Measurements from ENCODE around the gene F12.

Gene F12

GRCh38 chr5:177409043-177409801, at the start of gene F12:
TSS of gene F12 (minus strand) at chr5:177409564. CDS start at chr5:177409527, 37 bp downstream.
- in situ Hi-C loops (cut with MboI; ENCODE audit: low pct_unique_long_range_greater_than_20kb, low sequenced_read_pairs), result no loop called here
- no peak for DNase-seq

GRCh38 chr5:177458912-177459350, 49.6 kb upstream of the F12 start:
- no peak for DNase-seq
- in situ Hi-C loops (cut with MboI; ENCODE audit: low pct_unique_long_range_greater_than_20kb, low sequenced_read_pairs), result no loop called here

- in situ Hi-C loops (cut with MboI; ENCODE audit: low pct_unique_long_range_greater_than_20kb, low sequenced_read_pairs), result no loop called here
- no peak for DNase-seq
Measured at GRCh38 chr5:177457852-177458681, 48.7 kb upstream of the F12 start.

- peak; percentile 95 for DNase-seq
- in situ Hi-C loops (cut with MboI; ENCODE audit: low pct_unique_long_range_greater_than_20kb, low sequenced_read_pairs), result no loop called here
Measured at GRCh38 chr5:177456976-177457851, 47.9 kb upstream of the F12 start.

- in situ Hi-C loops (cut with MboI; ENCODE audit: low pct_unique_long_range_greater_than_20kb, low sequenced_read_pairs), result no loop called here
Measured at GRCh38 chr5:177456591-177456964, 47.2 kb upstream of the F12 start.

GRCh38 chr5:177455661-177456590, 46.6 kb upstream of the F12 start:
- in situ Hi-C loops (cut with MboI; ENCODE audit: low pct_unique_long_range_greater_than_20kb, low sequenced_read_pairs), result no loop called here
- peak; percentile 86 for DNase-seq

More at GRCh38 chr5:177456591-177456964, 47.2 kb upstream of the F12 start:
- DNase-seq, result no peak

GRCh38 chr5:177455036-177455660, 45.8 kb upstream of the F12 start:
- peak; percentile 89 for DNase-seq
- in situ Hi-C loops (cut with MboI; ENCODE audit: low pct_unique_long_range_greater_than_20kb, low sequenced_read_pairs), result no loop called here

- in situ Hi-C loops (cut with MboI; ENCODE audit: low pct_unique_long_range_greater_than_20kb, low sequenced_read_pairs), result no loop called here
- peak; percentile 95 for DNase-seq
Measured at GRCh38 chr5:177454397-177455035, 45.2 kb upstream of the F12 start.

GRCh38 chr5:177453852-177454396, 44.6 kb upstream of the F12 start:
- in situ Hi-C loops (cut with MboI; ENCODE audit: low pct_unique_long_range_greater_than_20kb, low sequenced_read_pairs), result no loop called here
- DNase-seq, result no peak

- in situ Hi-C loops (cut with MboI; ENCODE audit: low pct_unique_long_range_greater_than_20kb, low sequenced_read_pairs), result no loop called here
- DNase-seq, result no peak
Measured at GRCh38 chr5:177452688-177453638, 43.6 kb upstream of the F12 start.

- no peak for DNase-seq
- in situ Hi-C loops (cut with MboI; ENCODE audit: low pct_unique_long_range_greater_than_20kb, low sequenced_read_pairs), result no loop called here
Measured at GRCh38 chr5:177450667-177451424, 41.5 kb upstream of the F12 start.

- in situ Hi-C loops (cut with MboI; ENCODE audit: low pct_unique_long_range_greater_than_20kb, low sequenced_read_pairs), result no loop called here
- no peak for DNase-seq
Measured at GRCh38 chr5:177449140-177450061, 40.0 kb upstream of the F12 start.

GRCh38 chr5:177448244-177448950, 39.0 kb upstream of the F12 start:
- in situ Hi-C loops (cut with MboI; ENCODE audit: low pct_unique_long_range_greater_than_20kb, low sequenced_read_pairs), result no loop called here
- DNase-seq, result peak; percentile 27

Measured in KBM-7 (cell line).